ENCODE results near the gene CACNA1D.

CACNA1D gene

DNA sequence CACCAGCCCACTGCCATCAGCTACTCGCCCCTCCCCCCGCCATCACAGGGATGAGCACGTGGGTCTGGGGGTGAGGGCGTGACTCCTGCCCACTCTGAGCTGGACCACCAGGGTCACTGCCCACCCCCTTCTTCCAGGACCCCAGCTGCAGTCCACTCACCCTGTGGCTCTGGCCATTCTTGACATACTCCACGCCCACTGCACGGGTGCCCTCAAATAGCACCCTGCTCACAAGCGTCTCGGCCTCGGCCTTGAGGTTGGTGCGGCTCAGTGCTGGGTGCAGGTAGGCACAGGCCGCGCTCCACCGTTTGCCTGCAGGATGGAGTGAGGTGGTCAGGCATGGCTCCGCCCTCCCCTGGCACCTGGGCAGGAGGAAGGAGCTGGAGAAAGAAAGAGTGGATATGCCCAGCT is 327.9 kb downstream of the CACNA1D start:
- DNase-seq (ENCODE audit: low read depth) = no peak

DNA sequence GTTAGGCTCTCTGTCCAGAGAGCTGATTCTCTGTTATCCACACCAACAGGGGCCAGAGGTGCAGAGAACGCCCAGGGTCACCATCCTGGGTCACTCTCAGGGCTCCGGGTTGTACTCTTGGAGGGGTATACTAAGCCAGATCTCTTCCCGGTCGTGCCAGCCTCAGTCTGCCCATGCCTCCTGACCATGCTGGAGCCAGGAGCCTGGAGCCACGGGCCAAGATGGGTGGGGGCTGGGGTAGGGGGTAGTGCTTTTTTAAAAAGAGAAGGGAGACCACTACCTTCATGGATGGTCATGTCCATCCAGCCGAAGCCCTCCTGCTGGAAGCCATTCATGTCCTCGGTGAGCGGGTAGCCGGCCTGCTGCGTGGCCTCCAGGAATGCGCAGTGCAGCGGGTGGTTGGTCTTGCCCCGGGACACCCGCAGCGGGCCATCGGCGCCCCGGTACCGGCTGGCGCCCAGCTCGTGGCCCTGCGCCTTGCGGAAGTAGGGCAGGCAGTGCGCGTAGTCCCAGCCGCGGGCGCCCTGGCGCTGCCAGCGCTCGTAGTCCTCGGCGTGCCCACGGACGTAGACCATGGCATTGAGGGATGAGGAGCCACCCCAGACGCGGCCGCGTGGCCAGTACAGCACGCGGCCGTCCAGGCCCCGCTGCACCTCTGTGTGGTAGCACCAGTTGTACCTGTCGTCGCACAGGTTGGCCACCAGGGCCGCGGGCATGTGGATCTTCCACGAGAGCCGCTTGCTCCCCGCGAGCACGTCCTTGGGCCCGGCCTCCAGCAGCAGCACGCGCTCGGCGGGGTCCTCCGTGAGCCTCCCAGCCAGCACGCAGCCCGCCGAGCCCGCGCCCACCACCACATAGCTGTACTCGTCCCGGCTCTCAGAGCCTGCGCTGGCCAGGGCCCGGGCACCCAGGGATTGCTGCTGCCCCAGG is 328.9 kb downstream of the CACNA1D start:
- DNase-seq (ENCODE audit: low read depth) = no peak

DNA sequence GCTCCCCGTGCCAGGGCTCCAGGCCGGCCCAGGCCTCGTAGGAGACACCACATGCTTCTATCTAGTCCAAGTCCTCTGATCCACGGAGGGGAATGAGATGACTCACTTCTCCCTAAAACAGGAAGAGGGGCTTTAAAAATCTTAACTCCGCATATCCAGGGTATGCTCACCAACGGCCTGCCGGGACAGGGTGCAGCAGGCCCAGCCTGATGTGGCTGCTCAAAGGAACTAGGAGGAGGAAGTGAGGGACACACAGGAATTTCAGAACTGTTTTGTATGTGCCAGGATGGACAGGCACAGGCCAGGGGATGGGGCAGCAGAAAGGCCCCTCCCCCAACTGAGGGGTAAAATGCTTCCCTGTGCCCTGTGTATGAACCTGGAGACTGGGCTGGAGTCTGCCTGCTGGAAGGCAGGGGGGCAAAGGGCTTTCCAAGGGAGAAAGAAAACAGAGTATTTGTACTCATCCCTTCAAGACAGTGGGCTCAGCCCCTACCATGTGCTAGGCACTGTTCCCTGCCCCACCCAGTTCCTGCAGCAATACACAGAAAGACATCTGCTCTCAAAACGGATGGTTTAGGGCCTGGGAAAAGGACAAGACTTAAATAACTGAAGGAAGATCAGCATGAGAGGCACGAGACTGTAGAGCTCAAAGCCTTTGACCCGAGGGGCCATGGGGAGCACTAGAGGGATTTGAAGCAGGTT is 329.7 kb downstream of the CACNA1D start:
- no peak for DNase-seq (ENCODE audit: low read depth)

DNA sequence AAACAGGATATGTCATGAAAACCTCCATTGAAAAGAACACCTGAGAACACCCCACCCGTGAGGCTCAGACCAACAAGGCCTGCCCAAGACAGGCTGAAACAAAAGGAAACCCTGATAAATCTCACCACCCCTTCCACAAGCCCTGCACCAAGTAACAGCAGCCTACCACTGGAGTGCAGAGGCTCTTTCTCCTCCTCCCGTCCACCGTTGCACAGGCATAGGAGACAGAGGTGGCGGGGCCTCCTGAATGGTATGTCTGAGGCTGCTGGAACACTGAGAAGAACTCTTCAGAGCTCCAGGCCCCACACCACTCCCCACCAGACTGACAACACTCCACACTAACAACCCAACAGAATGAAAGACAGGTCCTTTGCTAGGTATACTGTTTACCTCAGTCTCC is 330.4 kb downstream of the CACNA1D start:
- DNase-seq (ENCODE audit: low read depth) = no peak

DNA sequence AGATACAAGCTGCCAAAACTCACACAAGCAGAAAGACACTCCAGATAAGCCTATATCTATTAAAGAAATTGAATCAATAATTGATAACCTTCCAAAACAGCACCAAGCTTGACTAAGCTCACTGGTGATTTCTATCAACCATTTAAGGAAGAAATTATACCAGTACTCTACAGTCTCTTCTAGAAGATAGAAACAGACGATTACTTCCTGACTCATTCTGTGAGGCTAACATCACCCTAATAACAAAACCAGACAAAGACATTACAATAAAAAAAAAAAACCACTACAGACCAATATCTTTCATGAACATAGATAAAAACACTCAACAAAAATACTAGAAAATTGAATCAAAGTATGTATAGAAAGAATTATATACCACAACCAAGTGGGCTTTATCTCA is 331.6 kb downstream of the CACNA1D start:
- no peak for DNase-seq (ENCODE audit: low read depth)

DNA sequence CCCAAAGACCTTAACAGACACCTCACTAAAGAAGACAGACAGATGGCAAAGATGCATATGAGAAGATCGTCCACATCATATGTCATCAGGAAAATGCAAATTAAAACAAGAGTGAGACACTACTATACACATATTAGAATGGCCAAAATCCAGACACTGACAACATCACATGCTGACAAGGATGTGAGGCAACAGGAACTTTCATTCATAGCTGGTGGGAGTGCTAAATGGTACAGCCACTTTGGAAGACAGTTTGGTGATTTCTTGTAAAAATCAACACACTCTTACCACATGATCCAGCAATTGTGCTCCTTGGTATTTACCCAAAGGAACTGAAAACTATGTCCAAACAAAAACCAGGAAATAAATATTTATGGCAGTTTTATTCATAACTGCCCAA is 334.2 kb downstream of the CACNA1D start:
- DNase-seq (ENCODE audit: low read depth) = no peak

DNA sequence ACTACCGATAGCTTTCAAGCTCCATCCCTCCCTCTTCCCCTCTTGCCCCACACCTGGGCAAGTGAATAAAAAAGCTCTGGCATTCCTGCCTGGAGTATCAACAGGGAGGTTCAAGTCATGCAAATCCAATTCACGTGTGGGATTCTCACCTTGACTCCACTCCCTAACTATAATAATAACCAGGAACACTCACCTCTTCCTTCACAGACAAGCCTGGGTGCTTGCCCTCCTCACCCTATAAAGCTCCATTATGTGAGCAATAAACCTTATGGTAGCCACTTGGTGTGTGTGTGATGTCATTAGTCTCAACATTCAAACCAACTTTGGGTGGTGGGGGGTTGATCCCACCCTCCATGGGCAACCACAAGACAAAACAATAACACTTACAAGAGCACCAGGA is 335.2 kb downstream of the CACNA1D start:
- DNase-seq (ENCODE audit: low read depth) = no peak

DNA sequence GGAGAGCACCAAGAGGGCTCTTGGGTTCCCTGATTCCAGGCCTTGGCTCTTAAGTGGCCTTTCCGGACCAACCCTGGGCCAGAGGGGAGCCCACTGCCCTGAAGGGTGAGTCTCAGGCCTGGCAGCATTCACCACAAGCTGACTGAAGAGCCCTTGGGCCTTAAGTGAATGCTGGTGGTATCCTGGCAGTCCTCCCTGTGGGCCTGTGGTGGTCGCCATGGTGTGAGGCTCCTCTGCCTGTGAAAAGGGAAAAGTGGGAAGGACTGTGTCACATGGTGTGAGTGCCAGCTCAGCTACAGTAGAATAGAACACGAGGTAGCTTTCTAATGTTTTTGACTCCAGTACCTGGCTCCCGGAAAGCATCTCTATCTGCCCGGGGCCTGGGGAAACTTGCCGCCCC is 336.5 kb downstream of the CACNA1D start:
- no peak for DNase-seq (ENCODE audit: low read depth)

DNA sequence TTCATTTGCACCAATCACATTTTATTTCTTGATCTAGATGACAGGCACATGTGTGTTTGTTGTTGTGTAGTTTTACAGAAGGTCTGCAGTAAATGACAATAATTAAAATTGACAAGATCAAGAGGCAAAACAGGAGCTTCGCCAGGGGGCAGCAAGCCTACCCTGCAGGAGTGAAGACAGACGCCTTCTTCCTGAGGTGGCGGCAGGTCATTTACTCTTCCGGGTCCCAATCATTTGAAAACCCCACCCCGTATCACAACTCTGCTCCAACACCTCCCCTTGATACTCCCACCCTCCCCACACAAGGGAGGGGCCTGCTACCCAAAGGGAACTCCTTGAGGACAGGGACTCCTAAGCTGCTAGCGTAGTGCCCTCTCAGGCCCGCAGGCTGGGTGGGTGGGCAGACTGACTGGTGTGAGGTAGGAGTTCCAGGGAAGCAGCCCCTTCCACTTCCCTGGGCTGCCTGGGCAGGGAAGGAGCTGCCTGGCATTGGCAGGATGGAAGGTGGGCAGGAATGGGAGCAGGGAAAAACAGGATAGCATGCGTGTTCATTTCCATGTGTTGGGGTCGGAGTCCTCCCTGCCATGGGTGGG is 338.7 kb downstream of the CACNA1D start:
- no peak for DNase-seq (ENCODE audit: low read depth)

DNA sequence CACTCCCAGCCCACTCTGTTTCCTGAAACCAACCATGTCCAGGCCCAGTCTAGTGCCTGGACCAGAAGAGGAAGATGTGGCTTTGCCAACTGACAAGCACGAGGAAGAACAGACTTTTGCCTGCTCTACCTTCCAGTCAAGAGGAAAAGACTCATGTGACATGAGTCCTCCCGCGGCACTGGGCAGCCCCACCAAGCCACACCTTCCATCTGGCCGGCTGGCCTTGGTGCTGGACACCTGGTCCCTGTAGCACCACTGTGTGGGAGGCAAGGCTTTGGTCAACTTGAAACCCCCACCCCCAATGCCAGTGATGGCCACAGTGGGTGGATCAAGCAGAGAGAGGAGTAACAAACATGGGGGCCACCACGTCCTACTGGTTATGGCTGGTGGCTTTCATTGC is 339.3 kb downstream of the CACNA1D start:
- DNase-seq (ENCODE audit: low read depth) = no peak

DNA sequence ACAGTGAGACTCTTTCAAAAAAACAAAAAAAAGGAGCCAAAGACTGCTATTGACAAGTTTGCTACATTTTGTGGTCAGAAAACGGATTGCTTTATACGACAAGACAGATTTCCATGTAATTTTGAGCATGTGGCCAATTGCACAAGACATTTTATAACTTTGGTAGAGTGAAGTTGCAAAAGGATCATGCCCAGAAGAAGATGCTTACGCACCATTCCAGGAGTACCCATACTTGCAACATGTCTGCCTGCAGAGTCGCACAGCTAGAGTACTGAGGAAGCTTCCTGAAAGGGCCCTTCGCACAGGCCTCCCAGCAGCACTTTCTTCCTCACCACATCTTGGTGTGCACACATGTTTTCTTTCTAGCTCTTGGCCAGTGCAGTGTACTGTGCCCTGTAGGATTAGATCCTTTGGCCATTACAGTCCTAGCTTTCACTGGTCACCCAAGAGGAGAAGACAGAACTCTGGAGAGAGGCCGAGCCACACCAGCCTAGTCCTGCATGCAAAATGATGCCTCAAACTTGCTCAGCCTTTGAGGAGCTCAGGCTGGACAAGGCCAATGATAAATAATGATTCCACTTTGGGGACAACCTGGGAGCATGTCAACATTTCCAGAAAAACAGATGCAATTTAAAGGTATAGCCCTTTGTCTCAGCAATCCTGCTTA is 340.2 kb downstream of the CACNA1D start:
- no peak for DNase-seq (ENCODE audit: low read depth)

DNA sequence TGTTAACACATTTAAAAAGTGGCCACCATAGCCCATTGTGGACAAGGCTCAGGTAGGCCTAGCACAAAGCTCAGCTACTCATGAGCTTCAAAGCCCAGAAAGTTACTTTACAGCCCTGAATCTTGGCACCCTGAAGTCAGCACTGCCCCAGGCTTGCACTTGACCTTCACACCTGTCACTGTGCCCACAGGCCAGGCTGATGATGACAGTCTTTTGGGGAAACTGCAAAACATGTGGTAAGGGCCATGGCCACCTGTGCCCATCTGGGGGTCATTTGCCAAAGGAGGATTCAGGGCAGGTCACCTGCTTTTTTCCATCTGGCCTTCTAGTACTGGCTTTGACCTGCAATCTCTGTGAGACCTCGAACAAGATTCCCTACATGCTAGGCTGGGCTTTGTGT is 340.8 kb downstream of the CACNA1D start:
- DNase-seq (ENCODE audit: low read depth) = no peak

DNA sequence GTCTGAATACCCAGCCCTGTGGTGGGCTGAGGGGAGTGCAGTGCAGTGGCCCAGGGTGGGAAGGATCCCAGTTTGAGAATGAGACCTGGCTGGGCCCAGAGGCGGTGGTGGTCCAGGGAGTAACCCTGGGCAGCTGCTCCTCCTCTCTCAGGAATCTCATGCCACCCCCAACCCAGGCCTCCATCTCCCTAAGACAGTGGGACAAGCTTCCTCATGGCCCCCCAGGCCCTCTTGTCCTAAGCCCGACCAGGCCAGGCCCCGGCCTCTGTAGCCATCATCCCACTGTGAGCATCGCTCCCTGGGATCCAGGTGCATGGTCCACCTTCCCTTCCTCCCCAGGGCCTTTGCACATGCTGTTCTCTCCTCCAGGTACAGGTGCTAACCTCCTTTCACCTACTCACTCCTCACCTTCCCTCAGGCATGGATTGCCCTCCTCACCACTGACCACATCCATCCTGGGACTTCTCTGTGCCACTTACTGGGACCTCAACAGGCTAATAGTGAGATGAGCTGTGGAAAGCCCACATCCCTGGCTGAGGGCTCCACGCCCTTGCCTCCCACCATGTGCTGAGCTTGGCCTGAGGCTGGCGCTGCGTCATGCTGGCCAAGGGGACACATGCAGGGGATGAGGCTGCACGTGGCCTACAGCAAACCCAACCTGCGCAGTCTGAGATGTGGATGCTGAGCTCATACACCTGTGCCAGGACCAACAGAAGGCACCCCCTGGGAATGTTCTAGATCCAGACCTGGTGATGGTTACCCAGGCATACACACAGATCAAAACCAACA is 341.9 kb downstream of the CACNA1D start:
- no peak for DNase-seq (ENCODE audit: low read depth)

DNA sequence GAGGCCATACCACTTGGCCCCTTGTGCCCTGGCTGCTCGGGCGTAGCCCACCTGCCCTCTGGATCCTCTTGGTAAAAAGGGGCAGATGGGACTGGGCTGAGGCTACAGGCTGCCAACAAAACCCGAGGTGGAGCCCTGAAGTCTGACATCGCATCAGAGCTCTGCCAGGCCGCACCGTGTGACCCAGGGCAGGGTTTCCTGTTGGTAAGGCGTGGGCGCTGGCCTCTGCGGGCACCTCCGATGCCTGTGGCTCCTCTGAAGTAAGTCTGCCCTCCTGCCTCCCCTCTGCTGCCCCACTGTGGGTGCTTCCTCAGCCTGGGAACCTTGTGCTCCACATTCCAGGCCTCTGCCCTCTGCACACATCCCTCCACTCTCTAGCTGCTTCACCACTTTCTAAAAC is 342.9 kb downstream of the CACNA1D start:
- no peak for DNase-seq (ENCODE audit: low read depth)

DNA sequence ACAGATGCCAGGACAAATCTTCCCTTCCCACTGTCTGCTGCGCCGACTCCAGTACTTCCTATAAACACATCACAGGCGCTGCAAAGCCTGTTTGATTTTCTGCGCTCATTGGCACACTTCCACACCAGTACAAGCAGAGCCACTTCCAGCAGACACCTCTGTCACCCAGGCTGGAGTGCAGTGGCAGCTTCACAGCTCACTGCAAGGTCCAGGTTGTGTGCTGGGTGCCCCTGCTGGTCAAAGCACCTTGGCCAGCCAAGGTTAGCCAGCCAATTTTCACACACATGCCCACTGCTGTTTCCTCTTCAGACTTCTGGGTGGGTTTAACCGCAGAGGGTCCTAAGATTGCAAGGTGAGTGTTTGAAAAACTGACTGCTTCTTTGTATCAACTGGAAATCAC is 346.9 kb downstream of the CACNA1D start:
- no peak for DNase-seq (ENCODE audit: low read depth)

DNA sequence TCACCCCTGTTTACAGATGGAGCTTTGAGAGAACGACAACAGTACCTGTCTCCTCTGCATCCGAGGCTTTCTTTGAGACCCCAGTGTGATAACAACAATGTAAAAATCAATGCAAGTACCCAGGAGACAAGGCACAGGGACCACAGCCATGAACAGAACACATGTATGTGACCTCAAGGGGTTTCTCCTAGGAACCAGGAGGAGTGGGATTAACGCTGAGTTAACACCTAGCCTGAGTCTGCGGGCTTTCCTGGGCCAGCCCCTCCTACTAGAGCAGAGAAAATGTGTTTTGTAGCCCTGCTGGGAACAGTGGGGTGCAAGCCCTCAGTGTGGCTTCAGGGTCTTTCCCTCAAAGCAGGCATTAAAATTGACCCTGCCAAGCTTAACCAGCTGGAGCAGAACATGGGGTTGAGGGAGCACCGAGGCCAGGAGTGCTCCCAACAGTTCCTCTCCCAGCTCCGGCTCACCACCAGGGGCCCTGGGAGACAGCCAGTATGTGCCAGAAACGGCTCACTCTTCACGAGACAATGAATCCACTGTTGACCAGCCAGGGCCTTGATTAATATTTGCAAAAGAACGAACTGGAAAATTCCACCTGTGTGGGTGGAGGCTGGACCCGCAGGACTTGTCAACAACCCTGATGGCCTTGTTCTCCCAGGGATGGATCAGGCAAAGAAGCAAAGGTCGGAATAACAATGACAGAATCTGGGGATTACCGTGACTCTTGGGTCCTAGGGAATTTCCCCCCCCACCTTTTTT is 348.2 kb downstream of the CACNA1D start:
- no peak for DNase-seq (ENCODE audit: low read depth)

DNA sequence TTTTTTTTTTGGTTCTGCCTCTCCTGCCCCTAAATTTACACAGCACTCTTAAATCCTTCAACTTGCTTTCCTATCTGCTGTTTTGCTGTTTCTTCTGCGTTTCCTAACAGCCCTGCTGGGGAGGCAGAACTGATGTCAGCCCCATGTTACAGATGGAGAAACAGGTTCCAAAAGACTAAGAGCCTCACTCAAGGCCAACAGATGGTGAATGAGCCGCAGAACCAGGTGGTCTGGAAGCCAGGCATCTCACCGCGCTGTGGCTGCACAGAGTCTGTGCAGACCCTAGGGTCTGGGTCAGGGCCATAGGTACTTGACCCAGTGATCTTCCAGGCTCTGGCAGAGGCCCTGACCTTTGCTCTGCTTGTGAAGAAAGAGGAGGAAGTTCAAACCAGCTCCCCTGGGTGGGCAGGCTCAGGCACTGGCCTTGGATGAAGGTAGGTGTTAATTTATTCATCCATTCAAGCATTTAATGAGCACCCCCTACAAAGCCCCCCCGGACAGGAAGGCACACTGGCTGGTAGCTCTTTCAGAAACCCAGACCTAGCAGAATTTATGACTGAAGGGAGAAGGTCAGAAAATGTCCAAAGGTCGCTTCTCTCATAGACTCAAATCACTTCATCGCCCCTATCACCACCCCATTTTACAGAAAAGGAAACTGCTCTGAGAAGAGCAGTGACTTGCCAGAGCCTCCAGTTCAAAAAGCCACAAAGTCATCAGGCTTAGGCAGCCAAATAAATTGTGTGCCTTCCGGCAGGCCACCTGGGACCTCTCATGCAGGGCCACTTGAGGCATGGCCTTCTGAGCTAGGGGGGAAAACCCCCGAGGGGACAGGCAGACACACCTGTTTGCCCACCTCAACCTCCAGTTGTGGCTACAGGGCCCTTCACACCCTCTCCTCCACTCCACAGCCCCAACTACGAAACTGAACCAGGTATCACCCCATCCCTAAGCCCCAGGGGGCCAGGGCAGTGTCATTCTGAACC is 349.1 kb downstream of the CACNA1D start:
- no peak for DNase-seq (ENCODE audit: low read depth)

DNA sequence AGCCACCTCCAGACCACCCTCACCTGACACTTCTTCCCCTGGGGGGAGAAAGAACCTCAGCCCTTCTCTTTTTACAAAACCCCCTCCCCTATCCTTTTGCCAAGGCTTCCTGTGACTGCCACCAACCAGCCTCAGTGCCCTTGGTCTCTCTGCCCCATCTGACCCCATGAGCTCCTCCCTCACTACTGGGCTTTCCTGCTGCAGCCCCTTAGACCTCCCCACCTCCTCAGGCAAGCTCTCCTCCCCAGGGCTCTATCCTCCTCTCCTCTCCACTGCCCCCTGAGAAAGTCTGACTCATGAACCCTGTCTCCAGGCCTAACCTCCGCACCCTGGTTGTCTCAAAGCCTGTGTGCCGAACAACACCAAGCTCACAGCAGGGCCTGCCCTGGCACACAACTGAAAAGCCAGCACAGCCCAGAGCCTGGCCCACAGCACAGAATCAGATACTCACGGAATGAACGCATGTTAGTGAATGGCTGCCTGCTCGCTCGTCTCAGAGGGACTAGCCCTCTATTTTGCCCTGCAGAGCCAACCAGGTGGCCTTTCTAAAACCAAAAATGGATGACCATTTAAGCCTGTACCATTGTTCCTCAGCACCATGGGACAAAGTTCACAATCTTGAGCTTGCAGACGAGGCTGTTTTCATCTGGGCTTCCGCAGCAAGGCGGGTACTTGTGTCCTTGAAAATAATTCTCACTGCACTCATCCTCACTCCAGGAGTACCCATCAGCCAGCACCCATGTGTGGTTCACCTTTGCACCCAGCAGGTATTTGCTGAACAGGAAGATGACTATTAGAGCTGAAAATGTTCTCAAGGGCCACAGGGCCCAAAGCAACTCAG is 350.1 kb downstream of the CACNA1D start:
- DNase-seq (ENCODE audit: low read depth) = no peak

All from fibroblast of the conjunctiva (primary cell).